Frontal cortex (tissue), 4 donors: ENCODE results near the gene DUSP8. TPM values are rescaled to one million over a fixed set of nuclear protein-coding genes. Genes with fewer than 3 reads are reported as not detected.
"Not testable (repeated sequence)": the region's sequence is repeated elsewhere in the genome, so short reads cannot be mapped to it uniquely, and the experiment has no call there.

ENCODE experiments used
- DNase-seq, 2 donors: peaks; one replicate each; pipeline ENCODE4 v3.0.0; 2012; ENCODE audit warnings: low spot score in 2 of 2
- FAIRE-seq: peaks from 2 replicates; lab custom pipeline; 2012; peaks lifted over from hg19 to GRCh38; lab: Jason Lieb, UNC
- total RNA-seq: library from RNA; depleted of rRNA; stranded (reverse); fragments of >200 nt; gene quantifications from one replicate; pipeline ENCODE4 v1.2.3, GENCODE V29; 2014
- donor health status: control.
- donor health status: control.
- donor health status: control.

DUSP8 gene
- total RNA-seq, 1 donor from 2014 or later = 4.1 TPM

GRCh38 chr11:1520209-1520662 is 51.8 kb downstream of the DUSP8 start:
- FAIRE-seq (no peak), DNase-seq (no peak)

GRCh38 chr11:1519028-1520010 is 52.8 kb downstream of the DUSP8 start:
- FAIRE-seq (no peak), DNase-seq (no peak)

DNA sequence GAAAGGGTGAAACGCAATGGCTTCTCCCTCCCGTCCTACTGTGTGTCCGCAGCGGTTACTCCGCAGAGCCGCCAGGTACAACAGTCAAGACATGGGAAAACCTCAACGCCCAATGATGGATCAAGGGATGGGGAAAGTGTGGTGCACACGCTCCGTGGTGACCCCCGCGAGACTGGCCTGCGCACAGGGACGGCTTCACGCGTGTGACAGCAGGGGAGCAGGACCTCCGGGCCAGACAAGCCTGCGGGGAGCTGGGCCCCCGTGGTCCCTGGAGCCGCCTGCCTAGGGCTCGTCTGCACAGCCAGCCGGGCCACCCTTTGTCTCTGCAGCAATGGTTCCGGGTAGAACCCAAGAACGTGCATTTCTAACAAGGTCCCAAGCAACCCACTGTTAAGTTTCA is 53.8 kb downstream of the DUSP8 start:
- DNase-seq = no peak
- no peak for FAIRE-seq

- no peak for FAIRE-seq
- no peak for DNase-seq
These were observed 54.7 kb downstream of the DUSP8 start for GRCh38 chr11:1517117-1518005.

DNA sequence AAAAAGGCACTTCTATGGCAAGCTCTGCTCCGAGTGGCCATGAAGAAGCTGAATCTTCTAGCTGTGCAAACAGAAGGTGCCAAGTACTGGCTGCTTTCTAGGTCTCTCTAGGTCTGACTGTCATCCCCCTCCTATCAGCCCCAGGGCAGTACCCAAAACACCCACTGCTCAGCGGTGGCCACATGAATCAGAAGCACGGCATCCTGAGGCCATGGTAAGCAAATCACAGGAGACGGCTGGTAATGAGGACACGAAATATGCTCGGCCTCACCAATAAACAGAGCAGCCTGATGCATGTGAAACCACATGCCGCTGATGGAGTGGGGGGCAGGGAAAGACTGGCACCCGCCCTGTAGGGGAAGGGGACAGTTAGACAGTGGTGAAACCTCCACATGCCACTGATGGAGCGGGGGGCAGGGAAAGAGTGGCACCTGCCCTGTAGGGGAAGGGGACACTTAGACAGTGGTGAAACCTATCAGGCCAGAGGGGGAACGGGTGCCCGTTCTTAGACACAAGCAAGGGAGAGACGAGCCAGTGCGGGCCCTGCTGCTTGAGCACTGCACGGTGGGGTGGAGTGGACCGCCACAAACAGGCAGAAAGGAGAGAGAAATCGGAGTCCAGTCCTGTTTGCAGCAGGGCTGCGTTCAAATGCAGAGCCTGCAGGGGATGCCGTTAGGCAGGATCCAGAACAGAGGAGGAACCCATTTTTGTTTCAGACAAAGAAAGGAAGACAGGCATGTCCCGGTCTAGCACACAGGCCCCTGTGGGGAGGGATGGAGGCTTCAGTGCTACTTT is 55.6 kb downstream of the DUSP8 start:
- no peak for FAIRE-seq
- no peak for DNase-seq

DNA sequence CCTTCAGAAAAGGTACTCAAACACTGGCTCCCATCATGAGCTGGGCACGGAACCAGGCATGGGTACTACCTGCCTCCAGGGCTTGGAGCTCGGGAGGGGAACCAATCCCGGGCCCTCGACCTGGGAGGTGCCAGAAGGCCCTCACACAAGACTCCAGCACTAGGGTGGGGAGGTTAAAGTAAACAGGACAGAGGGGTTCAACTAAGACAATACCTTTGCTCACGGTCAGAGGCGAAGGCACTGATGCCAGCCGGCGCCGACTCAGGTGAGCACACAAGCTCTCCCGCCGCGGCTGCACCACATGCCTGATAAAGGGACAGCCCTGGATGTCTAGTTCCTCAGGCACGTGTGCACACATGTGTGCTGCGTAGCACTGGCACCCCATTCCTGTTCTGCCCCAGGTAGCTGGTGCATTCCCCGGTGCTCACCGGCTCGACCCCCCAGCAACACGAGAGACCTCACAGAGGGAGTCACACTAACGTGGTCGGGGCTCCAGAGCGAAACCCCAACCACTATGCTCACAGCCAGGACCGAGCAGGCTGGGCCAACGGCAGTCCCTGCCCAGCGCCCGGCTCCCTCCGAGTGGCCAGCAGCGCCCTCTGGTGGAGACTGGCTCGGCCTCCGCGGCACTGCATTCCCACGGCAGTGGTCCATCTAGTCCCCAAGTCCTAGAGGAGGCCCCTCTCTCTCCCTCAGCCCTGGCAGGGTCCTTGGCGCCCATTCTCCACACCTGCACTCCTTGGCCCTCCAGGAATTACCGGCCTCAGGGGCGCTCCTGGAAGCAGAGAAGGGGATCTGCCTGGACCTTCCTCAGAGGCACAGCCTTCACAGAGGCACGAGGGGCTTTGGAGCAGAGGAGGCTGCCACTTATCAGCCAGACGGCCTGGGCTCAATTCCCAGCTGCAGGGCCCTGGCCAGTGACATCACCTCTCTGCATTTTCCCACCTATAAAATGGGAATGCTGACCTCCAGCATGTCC is 56.7 kb downstream of the DUSP8 start:
- DNase-seq (peak; percentile 92 to 96), FAIRE-seq (no peak)

- no peak for FAIRE-seq
- DNase-seq = no peak
These were observed 57.6 kb downstream of the DUSP8 start for GRCh38 chr11:1514336-1515061.

GRCh38 chr11:1513326-1514296 is 58.5 kb downstream of the DUSP8 start:
- no peak for FAIRE-seq
- DNase-seq = no peak

DNA sequence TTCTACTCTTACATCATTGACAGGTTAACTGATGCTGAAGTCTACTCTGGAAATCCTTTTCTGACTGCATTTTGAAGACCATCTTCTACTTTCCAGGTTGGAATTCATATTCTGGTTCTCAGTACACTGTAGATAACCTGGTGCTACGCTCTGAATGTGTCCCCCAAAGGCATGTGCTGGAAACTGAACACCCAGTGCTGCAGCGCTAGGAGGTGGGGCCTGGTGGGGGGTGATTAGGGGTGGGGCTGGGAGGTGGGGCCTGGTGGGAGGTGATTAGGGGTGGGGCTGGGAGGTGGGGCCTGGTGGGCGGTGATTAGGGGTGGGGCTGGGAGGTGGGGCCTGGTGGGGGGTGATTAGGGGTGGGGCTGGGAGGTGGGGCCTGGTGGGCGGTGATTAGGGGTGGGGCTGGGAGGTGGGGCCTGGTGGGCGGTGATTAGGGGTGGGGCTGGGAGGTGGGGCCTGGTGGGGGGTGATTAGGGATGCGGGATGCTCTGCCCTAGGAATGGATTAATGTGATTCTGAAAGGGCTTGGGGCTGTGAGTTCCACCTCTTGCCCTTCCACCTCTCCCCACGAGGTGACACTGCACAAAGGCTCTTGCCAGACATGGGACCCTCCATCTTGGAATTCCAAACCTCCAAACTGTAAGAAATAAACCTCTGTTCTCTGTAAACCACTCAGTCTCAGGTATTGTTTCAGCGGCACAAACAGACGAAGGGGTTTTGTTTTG is 59.4 kb downstream of the DUSP8 start:
- FAIRE-seq, DNase-seq: not testable (repeated sequence)

GRCh38 chr11:1511937-1512496 is 60.1 kb downstream of the DUSP8 start:
- DNase-seq (no peak), FAIRE-seq (no peak)

- FAIRE-seq (no peak), DNase-seq (no peak)
These were observed 61.1 kb downstream of the DUSP8 start for GRCh38 chr11:1510928-1511327.

- DNase-seq, FAIRE-seq: not testable (repeated sequence)
These were observed 61.7 kb downstream of the DUSP8 start for GRCh38 chr11:1510351-1510750.

DNA sequence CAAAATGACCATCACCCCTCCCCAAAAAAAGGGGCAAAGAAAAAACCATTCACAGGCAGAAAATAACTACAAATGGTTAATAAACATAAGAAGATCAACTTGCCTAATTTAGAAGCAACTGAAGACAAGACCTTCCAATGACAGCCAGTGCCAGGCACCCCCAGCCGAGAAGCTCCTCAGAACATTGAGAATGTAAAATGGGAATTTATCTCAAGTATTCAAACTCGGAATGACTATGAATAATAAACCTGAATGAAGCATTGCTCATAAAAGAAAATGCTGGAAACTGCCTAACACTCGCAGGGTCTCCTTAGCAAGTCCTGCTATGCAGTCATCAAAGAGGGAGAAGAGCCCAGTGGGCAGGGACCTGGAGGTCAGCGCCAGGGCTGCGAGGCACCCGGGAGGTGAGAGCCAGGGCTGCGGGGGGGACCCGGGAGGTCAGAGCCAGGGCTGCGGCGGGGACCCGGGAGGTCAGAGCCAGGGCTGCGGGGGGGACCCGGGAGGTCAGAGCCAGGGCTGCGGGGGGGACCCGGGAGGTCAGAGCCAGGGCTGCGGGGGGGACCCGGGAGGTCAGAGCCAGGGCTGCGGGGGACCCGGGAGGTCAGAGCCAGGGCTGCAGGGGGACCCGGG is 62.3 kb downstream of the DUSP8 start:
- FAIRE-seq (no peak), DNase-seq (no peak)

GRCh38 chr11:1508986-1509385 is 63.1 kb downstream of the DUSP8 start:
- DNase-seq (no peak), FAIRE-seq (no peak)

- DNase-seq (no peak), FAIRE-seq (no peak)
These were observed 63.6 kb downstream of the DUSP8 start for GRCh38 chr11:1508491-1508891.
